Endodermal cell (in vitro differentiated cells): ENCODE measurements around the gene BNIPL. TPM values are rescaled to one million over a fixed set of nuclear protein-coding genes. Genes with fewer than 3 reads are reported as not detected.

ENCODE experiments used
- DNase-seq: peaks from one replicate; pipeline ENCODE4 v3.0.0-alpha.2; 2017
- H3K27ac ChIP-seq: 2 replicates; pipeline ENCODE4 v1.5.1; 2013; ENCODE audit warnings: mild to moderate bottlenecking, low read depth, low read length, moderate library complexity
- H3K27me3 ChIP-seq: 2 replicates; pipeline ENCODE4 v1.6.1; 2013; ENCODE audit warnings: mild to moderate bottlenecking, low read length, moderate library complexity; ENCODE audit not compliant: insufficient read depth, control insufficient read depth, poor library complexity, severe bottlenecking
- H3K36me3 ChIP-seq: 2 replicates; pipeline ENCODE4 v1.7.0; 2013; ENCODE audit warnings: mild to moderate bottlenecking, low read length, moderate library complexity; ENCODE audit not compliant: control insufficient read depth, insufficient read depth
- H3K4me1 ChIP-seq: one replicate; pipeline ENCODE4 v1.7.0; 2013; ENCODE audit warnings: low read length; ENCODE audit not compliant: control insufficient read depth, insufficient read depth
- H3K4me3 ChIP-seq: 2 replicates; pipeline ENCODE4 v1.5.1; 2013; ENCODE audit warnings: mild to moderate bottlenecking, low read length, moderate library complexity
- H3K9ac ChIP-seq: 2 replicates; pipeline ENCODE4 v1.6.1; 2013; ENCODE audit warnings: mild to moderate bottlenecking, low read length, moderate library complexity; ENCODE audit not compliant: poor library complexity, severe bottlenecking; ENCODE audit errors: extremely low read depth
- H3K9me3 ChIP-seq: 2 replicates; pipeline ENCODE4 v1.6.1; 2013; ENCODE audit warnings: mild to moderate bottlenecking, low read length, moderate library complexity; ENCODE audit not compliant: control insufficient read depth
- H3K27ac Mint-ChIP-seq: 2 replicates; pipeline ENCODE4 v1.8.0; 2020; ENCODE audit warnings: mixed read lengths
- H3K27me3 Mint-ChIP-seq: 2 replicates; pipeline ENCODE4 v1.8.0; 2021; ENCODE audit warnings: mild to moderate bottlenecking, mixed read lengths; ENCODE audit not compliant: insufficient read depth
- H3K36me3 Mint-ChIP-seq: 2 replicates; pipeline ENCODE4 v1.8.0; 2020; ENCODE audit warnings: low read depth, mixed read lengths
- H3K4me1 Mint-ChIP-seq: 2 replicates; pipeline ENCODE4 v1.8.0; 2020; ENCODE audit warnings: mixed read lengths
- H3K4me3 Mint-ChIP-seq: 2 replicates; pipeline ENCODE4 v1.8.0; 2020; ENCODE audit warnings: mild to moderate bottlenecking, moderate library complexity, mixed read lengths
- H3K9me3 Mint-ChIP-seq: 2 replicates; pipeline ENCODE4 v1.8.0; 2020; ENCODE audit warnings: mild to moderate bottlenecking, mixed read lengths
- WGBS, 2 experiments: methylation state at CpG; one replicate each; pipeline versions ENCODE4 v1.1.5 to v1.1.7; 2013; ENCODE audit warnings: missing lambda C conversion rate in 2 of 2, mixed read lengths in 1 of 2; ENCODE audit not compliant: insufficient coverage in 1 of 2, insufficient read length in 1 of 2; 5-methylcytosine and 5-hydroxymethylcytosine counted together
- total RNA-seq, 2 donors: library from RNA; stranded (reverse); fragmentation: NEBNext Ultra II Directional in 1 of 2; extraction: Animal tissue kit (Norgen Biotek cat#: 25700) in 1 of 2; gene quantifications; 2 replicates in 1 of 2; 3 replicates in 1 of 2; pipeline ENCODE4 v1.2.1, GENCODE V29; 2021
- TF ChIP-seq, protein P1 (sequence below): fragments of 200-600 bp; sonication (generic); conservative IDR thresholded peaks from 2 replicates; pipeline ENCODE4 v1.5.0; 2021; ENCODE audit warnings: antibody characterized with exemption, mild to moderate bottlenecking

BNIPL gene
- total RNA-seq, 2 donors from 2014 or later: 1.6 to 2.9 TPM

DNA sequence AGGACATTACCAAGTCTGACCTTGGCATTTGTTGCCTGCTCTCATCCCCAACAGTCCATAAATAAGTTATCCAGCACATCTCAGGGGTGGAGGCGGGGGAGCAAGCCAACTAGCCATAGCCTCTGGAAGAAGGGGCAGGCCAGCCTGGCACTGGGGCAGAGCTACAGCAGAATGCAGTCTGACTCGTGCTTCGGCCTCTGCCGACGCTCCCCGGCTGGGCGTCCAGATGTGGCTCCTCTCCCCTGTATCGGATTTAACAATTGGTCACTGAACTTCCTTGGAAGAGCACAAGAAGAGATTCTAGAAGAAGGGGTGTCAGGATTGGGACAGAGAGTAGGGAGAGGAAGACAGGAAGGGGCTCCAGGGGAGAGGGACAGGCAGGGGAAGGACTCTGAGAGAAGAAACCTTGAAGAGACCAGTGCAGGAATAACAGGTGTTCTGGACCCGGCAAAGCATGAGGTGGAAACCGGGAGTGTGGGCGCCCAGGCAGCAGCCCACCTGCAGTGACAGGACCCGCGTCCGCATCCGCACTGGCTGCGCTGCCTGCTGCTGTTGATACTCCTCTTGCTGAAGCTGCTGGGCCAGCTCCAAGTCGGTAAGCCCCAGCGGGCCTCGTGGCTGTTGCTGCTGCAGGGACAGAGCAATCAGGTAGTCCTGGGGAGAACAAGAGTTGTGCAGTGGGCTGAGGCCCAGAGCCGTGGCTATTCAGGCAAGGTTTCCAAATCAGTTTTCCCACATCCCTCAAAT lies 39.1 kb upstream of the BNIPL start:
- H3K4me1 ChIP-seq: peaks cover 2% of the 10 kb centered on the region
- no peaks in the 10 kb centered on the region for H3K27me3 ChIP-seq
- DNase-seq: no peak
- TF ChIP-seq, protein P1, sequence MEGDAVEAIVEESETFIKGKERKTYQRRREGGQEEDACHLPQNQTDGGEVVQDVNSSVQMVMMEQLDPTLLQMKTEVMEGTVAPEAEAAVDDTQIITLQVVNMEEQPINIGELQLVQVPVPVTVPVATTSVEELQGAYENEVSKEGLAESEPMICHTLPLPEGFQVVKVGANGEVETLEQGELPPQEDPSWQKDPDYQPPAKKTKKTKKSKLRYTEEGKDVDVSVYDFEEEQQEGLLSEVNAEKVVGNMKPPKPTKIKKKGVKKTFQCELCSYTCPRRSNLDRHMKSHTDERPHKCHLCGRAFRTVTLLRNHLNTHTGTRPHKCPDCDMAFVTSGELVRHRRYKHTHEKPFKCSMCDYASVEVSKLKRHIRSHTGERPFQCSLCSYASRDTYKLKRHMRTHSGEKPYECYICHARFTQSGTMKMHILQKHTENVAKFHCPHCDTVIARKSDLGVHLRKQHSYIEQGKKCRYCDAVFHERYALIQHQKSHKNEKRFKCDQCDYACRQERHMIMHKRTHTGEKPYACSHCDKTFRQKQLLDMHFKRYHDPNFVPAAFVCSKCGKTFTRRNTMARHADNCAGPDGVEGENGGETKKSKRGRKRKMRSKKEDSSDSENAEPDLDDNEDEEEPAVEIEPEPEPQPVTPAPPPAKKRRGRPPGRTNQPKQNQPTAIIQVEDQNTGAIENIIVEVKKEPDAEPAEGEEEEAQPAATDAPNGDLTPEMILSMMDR: no peak
- 91 to 93% methylated on average over 13 to 20 of the region's 20 CpGs for WGBS, 2 experiments
- Mint-ChIP-seq H3K4me1 (peaks cover 6% of the 10 kb centered on the region), H3K9me3 (no peaks in the 10 kb centered on the region), H3K27me3 (no peaks in the 10 kb centered on the region), H3K27ac (peak overlapping the region; percentile 42), H3K36me3 (no peaks in the 10 kb centered on the region), H3K4me3 (no peak overlapping the region)
- H3K4me3 ChIP-seq: no peak overlapping the region
- H3K9ac ChIP-seq: no peak overlapping the region
- H3K27ac ChIP-seq: no peak overlapping the region
- H3K36me3 ChIP-seq: no peaks in the 10 kb centered on the region
- no peaks in the 10 kb centered on the region for H3K9me3 ChIP-seq

- no peak overlapping the region for H3K4me3 Mint-ChIP-seq
- Histone ChIP-seq H3K27me3 (no peaks in the 10 kb centered on the region), H3K36me3 (no peaks in the 10 kb centered on the region), H3K4me3 (no peak overlapping the region), H3K27ac (no peak overlapping the region), H3K4me1 (peaks cover 2% of the 10 kb centered on the region), H3K9ac (no peak overlapping the region), H3K9me3 (no peaks in the 10 kb centered on the region)
- no peaks in the 10 kb centered on the region for H3K27me3 Mint-ChIP-seq
- WGBS, 2 experiments: 69 to 93% methylated on average over 3 to 5 of the region's 5 CpGs
- no peak for DNase-seq
- no peaks in the 10 kb centered on the region for H3K9me3 Mint-ChIP-seq
- H3K27ac Mint-ChIP-seq: no peak overlapping the region
- peaks cover 9% of the 10 kb centered on the region for H3K4me1 Mint-ChIP-seq
- TF ChIP-seq, protein P1: no peak
- H3K36me3 Mint-ChIP-seq: no peaks in the 10 kb centered on the region
Observed at GRCh38 chr1:150997949-150998348, 38.4 kb upstream of the BNIPL start.

GRCh38 chr1:150999051-150999674 lies 37.2 kb upstream of the BNIPL start:
- H3K4me3 ChIP-seq: no peak overlapping the region
- Mint-ChIP-seq H3K4me3 (no peak overlapping the region), H3K4me1 (peaks cover 9% of the 10 kb centered on the region), H3K36me3 (no peaks in the 10 kb centered on the region), H3K9me3 (no peaks in the 10 kb centered on the region), H3K27me3 (no peaks in the 10 kb centered on the region), H3K27ac (no peak overlapping the region)
- WGBS, 2 experiments: 91 to 92% methylated on average over 14 to 17 of the region's 17 CpGs
- no peak overlapping the region for H3K27ac ChIP-seq
- H3K4me1 ChIP-seq: peaks cover 2% of the 10 kb centered on the region
- H3K36me3 ChIP-seq: no peaks in the 10 kb centered on the region
- H3K9me3 ChIP-seq: no peaks in the 10 kb centered on the region
- H3K9ac ChIP-seq: no peak overlapping the region
- H3K27me3 ChIP-seq: no peaks in the 10 kb centered on the region
- TF ChIP-seq, protein P1: no peak
- no peak for DNase-seq
